ENCODE measurements around the gene IFIT3.

DNA sequence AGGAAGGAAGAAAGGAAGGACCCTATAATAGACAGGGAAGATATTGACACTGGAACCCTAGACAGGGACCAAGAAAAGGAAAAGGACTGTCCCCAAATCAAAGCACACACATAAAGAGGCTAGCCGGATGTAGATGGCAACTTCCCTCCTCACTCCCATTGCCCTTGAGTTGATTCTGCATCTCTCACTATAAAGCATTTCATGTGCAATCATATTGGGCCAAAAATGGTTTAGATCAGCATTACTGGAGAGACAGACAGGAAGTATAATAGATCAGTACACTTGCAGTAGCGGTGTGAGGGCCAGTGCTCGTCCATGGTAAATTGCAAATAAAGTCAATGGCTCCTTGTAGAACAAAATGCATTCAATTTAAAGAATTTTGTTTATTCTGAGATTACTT, 8.4 kb downstream of the IFIT3 start:
- no peak for TF ChIP-seq EZH2 (IDR thresholded peaks at IDR 0.05; ENCODE audit: low read length, missing control alignments)
- TF ChIP-seq, protein P1, sequence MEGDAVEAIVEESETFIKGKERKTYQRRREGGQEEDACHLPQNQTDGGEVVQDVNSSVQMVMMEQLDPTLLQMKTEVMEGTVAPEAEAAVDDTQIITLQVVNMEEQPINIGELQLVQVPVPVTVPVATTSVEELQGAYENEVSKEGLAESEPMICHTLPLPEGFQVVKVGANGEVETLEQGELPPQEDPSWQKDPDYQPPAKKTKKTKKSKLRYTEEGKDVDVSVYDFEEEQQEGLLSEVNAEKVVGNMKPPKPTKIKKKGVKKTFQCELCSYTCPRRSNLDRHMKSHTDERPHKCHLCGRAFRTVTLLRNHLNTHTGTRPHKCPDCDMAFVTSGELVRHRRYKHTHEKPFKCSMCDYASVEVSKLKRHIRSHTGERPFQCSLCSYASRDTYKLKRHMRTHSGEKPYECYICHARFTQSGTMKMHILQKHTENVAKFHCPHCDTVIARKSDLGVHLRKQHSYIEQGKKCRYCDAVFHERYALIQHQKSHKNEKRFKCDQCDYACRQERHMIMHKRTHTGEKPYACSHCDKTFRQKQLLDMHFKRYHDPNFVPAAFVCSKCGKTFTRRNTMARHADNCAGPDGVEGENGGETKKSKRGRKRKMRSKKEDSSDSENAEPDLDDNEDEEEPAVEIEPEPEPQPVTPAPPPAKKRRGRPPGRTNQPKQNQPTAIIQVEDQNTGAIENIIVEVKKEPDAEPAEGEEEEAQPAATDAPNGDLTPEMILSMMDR (conservative IDR thresholded peaks at IDR 0.05 in 1 of 2, IDR thresholded peaks at IDR 0.05 in 1 of 2; ENCODE audit: low read depth in 1 of 2, low read length in 2 of 2), result no peak

All from fibroblast of lung (primary cell).